HG03108 (cell line): ENCODE data around the gene SLC35E1.

Experiments
- ATAC-seq: cut with Tn5 transposase; IDR thresholded peaks from one replicate; pipeline ENCODE4 v1.9.1; 2021; ENCODE audit warnings: moderate library complexity; ENCODE audit not compliant: unreplicated experiment

The SLC35E1 gene

GRCh38 chr19:16572332-16573211 lies at the start of gene SLC35E1:
TSS of gene SLC35E1 (minus strand) at chr19:16572415. CDS start at chr19:16572364, 51 bp downstream.
- peak; percentile 77 for ATAC-seq

GRCh38 chr19:16621165-16621800 lies 49.1 kb upstream of the SLC35E1 start:
- ATAC-seq, result no peak

GRCh38 chr19:16620584-16620983 lies 48.4 kb upstream of the SLC35E1 start:
- ATAC-seq, result no peak

- ATAC-seq, result no peak
Observed at GRCh38 chr19:16620018-16620417, 47.8 kb upstream of the SLC35E1 start.

- no peak for ATAC-seq
Observed at GRCh38 chr19:16619457-16619856, 47.2 kb upstream of the SLC35E1 start.

GRCh38 chr19:16618248-16618647 lies 46.0 kb upstream of the SLC35E1 start:
- no peak for ATAC-seq

GRCh38 chr19:16615808-16616207 lies 43.6 kb upstream of the SLC35E1 start:
- ATAC-seq, result no peak

- ATAC-seq, result no peak
Observed at GRCh38 chr19:16614941-16615340, 42.7 kb upstream of the SLC35E1 start.

GRCh38 chr19:16613841-16614240 lies 41.6 kb upstream of the SLC35E1 start:
- no peak for ATAC-seq

GRCh38 chr19:16612636-16613035 lies 40.4 kb upstream of the SLC35E1 start:
- ATAC-seq, result no peak

- ATAC-seq, result no peak
Observed at GRCh38 chr19:16611121-16611520, 38.9 kb upstream of the SLC35E1 start.

- no peak for ATAC-seq
Observed at GRCh38 chr19:16609511-16610200, 37.4 kb upstream of the SLC35E1 start.

GRCh38 chr19:16608290-16608739 lies 36.1 kb upstream of the SLC35E1 start:
- ATAC-seq, result no peak

- no peak for ATAC-seq
Observed at GRCh38 chr19:16607819-16608218, 35.6 kb upstream of the SLC35E1 start.

GRCh38 chr19:16605553-16605994 lies 33.4 kb upstream of the SLC35E1 start:
- ATAC-seq, result no peak

GRCh38 chr19:16605115-16605514 lies 32.9 kb upstream of the SLC35E1 start:
- no peak for ATAC-seq

GRCh38 chr19:16604615-16605014 lies 32.4 kb upstream of the SLC35E1 start:
- no peak for ATAC-seq

- ATAC-seq, result no peak
Observed at GRCh38 chr19:16603090-16603489, 30.9 kb upstream of the SLC35E1 start.

- ATAC-seq, result no peak
Observed at GRCh38 chr19:16601378-16602052, 29.3 kb upstream of the SLC35E1 start.

- no peak for ATAC-seq
Observed at GRCh38 chr19:16600824-16601223, 28.6 kb upstream of the SLC35E1 start.
